Neural progenitor cell (in vitro differentiated cells): ENCODE measurements around the gene C4orf50.

Experiments used
- CTCF ChIP-seq: fragments of 200-600 bp; sonication (generic); IDR thresholded peaks from 2 replicates; pipeline ENCODE4 v1.5.1; 2017; ENCODE audit warnings: antibody characterized with exemption, mild to moderate bottlenecking
- EZH2 ChIP-seq: fragments of 200-600 bp; sonication (generic); IDR thresholded peaks from 2 replicates; pipeline ENCODE4 v1.6.1; 2017; ENCODE audit warnings: antibody characterized with exemption, mild to moderate bottlenecking, moderate library complexity

GRCh38 chr4:5993876-5994811 is 24.1 kb downstream of the C4orf50 start:
- no peak for TF ChIP-seq CTCF
- TF ChIP-seq EZH2: no peak
